HepG2 (cell line): ENCODE measurements around the gene GALNT9. TPM values are rescaled to one million over a fixed set of nuclear protein-coding genes. Genes with fewer than 3 reads are reported as not detected.
A peak's percentile ranks its signal among the peaks of the same experiment; 100 is the strongest.

Source experiments
- ATAC-seq: fragments of 200-7000 bp; cut with Tn5 transposase; 3 replicates; pipeline ENCODE4 v1.9.1; 2020; ENCODE audit warnings: mild to moderate bottlenecking, moderate library complexity
- BruUV-seq: library from RNA; stranded (reverse); fragments of 400-500 nt; replicated peaks from 2 replicates; lab custom pipeline; 2021; lab: Mats Ljungman, UMichigan
- CTCF ChIA-PET: fragments of 300-600 bp; formaldehyde crosslinking; extraction: SDS; loops from one replicate; lab custom pipeline; 2021; ENCODE audit warnings: low total read pairs, inconsistent platforms, low intra/inter-chr PET ratio; lab: Yijun Ruan, JAX
- POLR2A ChIA-PET: fragments of 350-600 bp; sonication (Branson Sonifier 250); formaldehyde crosslinking; loops from one replicate; lab custom pipeline; 2020; ENCODE audit warnings: antibody characterized with exemption, inconsistent platforms; lab: Yijun Ruan, JAX
- DNase-seq: peaks from one replicate; pipeline ENCODE4 v3.0.0-alpha.2; 2015; ENCODE audit warnings: low spot score
- FAIRE-seq: peaks from 3 replicates; lab custom pipeline; 2011; peaks lifted over from hg19 to GRCh38; lab: Jason Lieb, UNC
- H2AFZ ChIP-seq: one replicate; pipeline ENCODE4 v1.6.1; 2011; ENCODE audit warnings: low read length, inconsistent platforms
- H3K27ac ChIP-seq: fragments of 300-600 bp; 3 replicates; pipeline ENCODE4 v1.8.0; 2011; ENCODE audit warnings: mixed run types, mild to moderate bottlenecking, mixed read lengths, low read length, inconsistent platforms; ENCODE audit not compliant: insufficient read depth; ENCODE audit errors: extremely low read length
- H3K27me3 ChIP-seq, 2 experiments: fragments of 200-600 bp in 1 of 2; 2 replicates in 1 of 2; 3 replicates in 1 of 2; pipeline versions ENCODE4 v1.6.0 to v1.8.0; 2011; ENCODE audit warnings: low read length in 2 of 2, mild to moderate bottlenecking in 2 of 2, moderate library complexity in 2 of 2, inconsistent platforms in 1 of 2; ENCODE audit not compliant: insufficient read depth in 2 of 2, control insufficient read depth in 1 of 2
- H3K36me3 ChIP-seq, 2 experiments: fragments of 200-600 bp in 1 of 2; replicated peaks in 1 of 2; 2 replicates in 1 of 2; 3 replicates in 1 of 2; pipeline versions ENCODE4 v1.5.1 to v1.8.0; 2011; ENCODE audit warnings: low read length in 2 of 2, inconsistent platforms in 1 of 2; ENCODE audit not compliant: insufficient read depth in 2 of 2, control insufficient read depth in 1 of 2
- H3K4me1 ChIP-seq: 2 replicates; pipeline ENCODE4 v1.5.1; 2012; ENCODE audit warnings: low read length, inconsistent platforms; ENCODE audit not compliant: insufficient read depth
- H3K4me2 ChIP-seq: 2 replicates; pipeline ENCODE4 v1.6.0; 2011; ENCODE audit warnings: low read depth, low read length, inconsistent platforms
- H3K4me3 ChIP-seq, 3 experiments: fragments of 200-600 bp in 1 of 3; sonication (generic), shearing (Covaris generic) in 1 of 3; replicated peaks in 1 of 3; 2 replicates each; pipeline ENCODE4 v1.5.1; 2011 to 2016; ENCODE audit warnings: low read length in 3 of 3, inconsistent platforms in 2 of 3, low read depth in 2 of 3, mild to moderate bottlenecking in 2 of 3, control low read depth in 1 of 3, mixed read lengths in 1 of 3; ENCODE audit not compliant: insufficient read depth in 1 of 3
- H3K79me2 ChIP-seq: one replicate; pipeline ENCODE4 v1.6.1; 2011; ENCODE audit warnings: low read length, inconsistent platforms; ENCODE audit not compliant: insufficient read depth
- H3K9ac ChIP-seq: 2 replicates; pipeline ENCODE4 v1.6.0; 2011; ENCODE audit warnings: mild to moderate bottlenecking, low read depth, low read length, inconsistent platforms; ENCODE audit not compliant: insufficient read depth
- H3K9me3 ChIP-seq: 2 replicates; pipeline ENCODE4 v1.5.1; 2012; ENCODE audit warnings: mild to moderate bottlenecking, low read length
- H4K20me1 ChIP-seq: 2 replicates; pipeline ENCODE4 v1.6.0; 2011; ENCODE audit warnings: inconsistent platforms, mild to moderate bottlenecking, low read length, moderate library complexity; ENCODE audit not compliant: insufficient read depth
- KAT7 ChIP-seq: IDR thresholded peaks from 2 replicates; pipeline ENCODE4 v1.6.1; 2018; ENCODE audit warnings: borderline replicate concordance, missing compliant biosample characterization
- MTA1 ChIP-seq: sonication (generic); formaldehyde crosslinking; IDR thresholded peaks from 2 replicates; pipeline ENCODE4 v1.4.0; 2020; ENCODE audit warnings: missing genetic modification reagents, mild to moderate bottlenecking, borderline replicate concordance
- SMARCC2 ChIP-seq: fragments of 450-650 bp; IDR thresholded peaks from 2 replicates; pipeline ENCODE4 v1.6.1; 2017; ENCODE audit warnings: antibody characterized with exemption, mild to moderate bottlenecking
- ZNF383 ChIP-seq: sonication (generic); formaldehyde crosslinking; IDR thresholded peaks from 2 replicates; pipeline ENCODE4 v1.4.0; 2020; ENCODE audit warnings: missing genetic modification reagents, mild to moderate bottlenecking, borderline replicate concordance
- ZNF784 ChIP-seq: sonication (generic); formaldehyde crosslinking; IDR thresholded peaks from 2 replicates; pipeline ENCODE4 v1.5.1; 2020; ENCODE audit warnings: missing genetic modification reagents, mild to moderate bottlenecking, borderline replicate concordance
- ZSCAN21 ChIP-seq: sonication (generic); formaldehyde crosslinking; IDR thresholded peaks from 2 replicates; pipeline ENCODE4 v1.8.0; 2022; ENCODE audit warnings: mild to moderate bottlenecking, missing genetic modification reagents, moderate library complexity, borderline replicate concordance
- WGBS: methylation state at CpG from one replicate; pipeline ENCODE4 v1.1.6; 2017; ENCODE audit warnings: low lambda C conversion rate; 5-methylcytosine and 5-hydroxymethylcytosine counted together
- in situ Hi-C: cut with HindIII; loops from 2 replicates; pipeline ENCODE4 v1.10.0; 2017; ENCODE audit warnings: low pct_unique_long_range_greater_than_20kb; ENCODE audit not compliant: extremely low pct_ligation_motif_present
- intact Hi-C: fragments of 100-400 bp; cut with micrococcal nuclease; formaldehyde crosslinking; loops from one replicate; pipeline ENCODE4 v1.10.0; 2022; ENCODE audit not compliant: unreplicated experiment
- polyA plus RNA-seq, 8 experiments: library from polyadenylated mRNA; depleted of rRNA in 3 of 8; stranded (reverse) in 7 of 8; unstranded in 1 of 8; fragments of >200 nt; fragmentation: Illumina TruSeq in 4 of 8; extraction: Trizol in 4 of 8; gene quantifications; 2 replicates each; pipeline versions ENCODE4 v1.2.1 to v1.2.3, GENCODE V29; 2011 to 2016; ENCODE audit warnings: low read depth in 4 of 8, missing spikeins in 1 of 8, mixed read lengths in 1 of 8; ENCODE audit not compliant: insufficient read depth in 1 of 8
- total RNA-seq, 5 experiments: library from RNA; depleted of rRNA; stranded (reverse); fragments of >200 nt; fragmentation: Illumina TruSeq; extraction: Trizol; gene quantifications; 2 replicates each; pipeline ENCODE4 v1.2.3, GENCODE V29; 2016; ENCODE audit warnings: low read depth in 1 of 5

GALNT9 gene
- total and polyA plus RNA-seq, 2 of the 13 experiments (the other 11 are each of a cell fraction or from before 2014, with no cell fraction given), result 0.04 TPM; not detected in 1

- TF ChIP-seq ZNF784 (CRISPR knock-in tag), result no peak
Measured at GRCh38 chr12:132310181-132311040, 19.0 kb downstream of the GALNT9 start (continued).

DNA sequence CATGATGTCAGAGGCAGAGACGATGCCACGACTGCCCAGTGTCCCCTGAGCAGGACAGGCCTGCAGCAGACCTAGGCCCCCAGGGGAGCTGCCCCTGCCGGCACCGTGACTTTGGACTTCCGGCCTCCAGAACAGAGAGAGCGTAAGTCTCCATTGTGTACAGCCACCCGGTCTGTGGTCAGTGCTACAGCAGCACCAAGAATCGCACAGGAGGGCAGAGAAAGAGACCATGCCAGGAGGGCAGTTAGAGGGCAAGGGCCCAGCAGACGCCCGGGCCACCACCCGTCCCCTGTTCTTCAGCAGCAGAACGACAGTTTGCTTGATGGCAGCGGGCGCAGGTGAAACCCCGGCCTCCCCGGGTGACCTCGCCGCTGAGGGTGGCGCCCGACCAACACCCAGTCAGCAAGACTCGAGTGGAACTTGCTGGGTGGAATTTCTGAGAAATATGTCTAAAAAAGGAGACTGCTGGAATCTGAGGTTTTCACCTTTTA is 19.7 kb downstream of the GALNT9 start:
- BruUV-seq, result no TSS peak
- H2AFZ ChIP-seq, result no peak overlapping the region
- TF ChIP-seq MTA1 (no peak), ZNF383 (CRISPR knock-in tag) (no peak), SMARCC2 (no peak), ZSCAN21 (CRISPR knock-in tag) (no peak), KAT7 (CRISPR knock-in tag) (no peak)
- ChIA-PET POLR2A (no interaction called here), CTCF (no interaction called here)
- peaks cover 10% of the 10 kb centered on the region; the same call in 1 of the 2 replicates for H3K9me3 ChIP-seq
- H3K4me2 ChIP-seq, result no peak overlapping the region
- intact Hi-C loops, result no loop called here
- H3K27me3 ChIP-seq, result peaks cover 5 to 57% of the 10 kb centered on the region in 2 experiments; a peak in 4 of 5 replicates
- FAIRE-seq (no peak), ATAC-seq (peak; percentile 32; the same call in 2 of the 3 replicates), DNase-seq (no peak)
- no peak overlapping the region for H3K9ac ChIP-seq
- H3K36me3 ChIP-seq, result no peaks in the 10 kb centered on the region
- H3K4me1 ChIP-seq, result no peaks in the 10 kb centered on the region
- 53% methylated on average over 5 of the region's 21 CpGs for WGBS
- H3K4me3 ChIP-seq, result no peak overlapping the region
- no peaks in the 10 kb centered on the region for H4K20me1 ChIP-seq
- no peaks in the 10 kb centered on the region for H3K79me2 ChIP-seq
- no peak overlapping the region for H3K27ac ChIP-seq
- in situ Hi-C loops, result no loop called here
